A549 (cell line): ENCODE data around the gene POC1A.

Source experiments
- CHD4 ChIP-seq: fragments of 200-600 bp; sonication (generic); IDR thresholded peaks from 2 replicates; pipeline ENCODE4 v1.6.1; 2016; ENCODE audit warnings: antibody characterized with exemption, mild to moderate bottlenecking, borderline replicate concordance
- EHF ChIP-seq: fragments of 250-450 bp; sonication (Bioruptor Pico); IDR thresholded peaks from 2 replicates; pipeline ENCODE4 v1.5.0; 2020; ENCODE audit warnings: mild to moderate bottlenecking
- ESRRA ChIP-seq: fragments of 150-350 bp; IDR thresholded peaks from 2 replicates; pipeline ENCODE4 v1.6.1; 2014; ENCODE audit warnings: mild to moderate bottlenecking, low read length, borderline replicate concordance
- HDAC2 ChIP-seq: fragments of 200-600 bp; sonication (generic); IDR thresholded peaks from 2 replicates; pipeline ENCODE4 v1.6.1; 2016
- JUNB ChIP-seq: fragments of >200 bp; sonication (Bioruptor Twin); formaldehyde crosslinking; IDR thresholded peaks from 2 replicates; pipeline ENCODE4 v1.6.1; 2016
- POLR2A ChIP-seq: IDR thresholded peaks from 2 replicates; pipeline ENCODE4 v1.6.1; 2012; ENCODE audit warnings: mild to moderate bottlenecking, low read length
- ZFP36 ChIP-seq: fragments of 450-650 bp; IDR thresholded peaks from 2 replicates; pipeline ENCODE4 v1.6.1; 2014; ENCODE audit warnings: borderline replicate concordance; ENCODE audit not compliant: partially characterized antibody
- TF ChIP-seq, protein P1 (sequence below): fragments of >200 bp; sonication (Bioruptor Twin); formaldehyde crosslinking; IDR thresholded peaks from 3 replicates; pipeline ENCODE4 v1.5.1; 2016
- TF ChIP-seq, protein P2 (sequence below): IDR thresholded peaks from 2 replicates; pipeline ENCODE4 v1.6.1; 2012
- TF ChIP-seq, protein P3 (sequence below): fragments of 200-600 bp; sonication (generic); IDR thresholded peaks from 2 replicates; pipeline ENCODE4 v1.6.1; 2016; ENCODE audit warnings: antibody characterized with exemption, mild to moderate bottlenecking, moderate library complexity
- TF ChIP-seq, protein P4 (sequence below): fragments of 150-350 bp; IDR thresholded peaks from 2 replicates; pipeline ENCODE4 v1.6.1; 2014; ENCODE audit warnings: low read depth, mild to moderate bottlenecking, low read length

DNA sequence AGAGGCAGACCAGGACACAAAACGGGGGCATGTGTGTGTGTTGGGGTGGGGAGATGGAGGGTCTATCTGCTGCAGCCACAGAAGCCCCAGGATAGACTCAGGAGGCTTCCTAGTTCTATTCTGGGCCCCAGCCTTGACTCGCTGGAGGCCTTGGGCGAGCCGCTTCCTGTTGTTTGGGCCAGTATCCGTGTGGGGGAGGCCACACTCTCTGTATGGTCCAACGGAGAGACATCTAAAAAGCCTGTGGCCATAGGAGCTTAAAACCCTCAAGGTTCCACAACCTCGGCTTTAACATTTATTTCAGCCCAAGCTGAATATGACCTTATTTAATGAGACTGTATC, 32.8 kb downstream of the POC1A start:
- TF ChIP-seq POLR2A (no peak), JUNB (no peak), ZFP36 (no peak), CHD4 (no peak), EHF (CRISPR knock-in tag) (no peak), HDAC2 (no peak), ESRRA (no peak)
- TF ChIP-seq, protein P1, sequence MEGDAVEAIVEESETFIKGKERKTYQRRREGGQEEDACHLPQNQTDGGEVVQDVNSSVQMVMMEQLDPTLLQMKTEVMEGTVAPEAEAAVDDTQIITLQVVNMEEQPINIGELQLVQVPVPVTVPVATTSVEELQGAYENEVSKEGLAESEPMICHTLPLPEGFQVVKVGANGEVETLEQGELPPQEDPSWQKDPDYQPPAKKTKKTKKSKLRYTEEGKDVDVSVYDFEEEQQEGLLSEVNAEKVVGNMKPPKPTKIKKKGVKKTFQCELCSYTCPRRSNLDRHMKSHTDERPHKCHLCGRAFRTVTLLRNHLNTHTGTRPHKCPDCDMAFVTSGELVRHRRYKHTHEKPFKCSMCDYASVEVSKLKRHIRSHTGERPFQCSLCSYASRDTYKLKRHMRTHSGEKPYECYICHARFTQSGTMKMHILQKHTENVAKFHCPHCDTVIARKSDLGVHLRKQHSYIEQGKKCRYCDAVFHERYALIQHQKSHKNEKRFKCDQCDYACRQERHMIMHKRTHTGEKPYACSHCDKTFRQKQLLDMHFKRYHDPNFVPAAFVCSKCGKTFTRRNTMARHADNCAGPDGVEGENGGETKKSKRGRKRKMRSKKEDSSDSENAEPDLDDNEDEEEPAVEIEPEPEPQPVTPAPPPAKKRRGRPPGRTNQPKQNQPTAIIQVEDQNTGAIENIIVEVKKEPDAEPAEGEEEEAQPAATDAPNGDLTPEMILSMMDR, result no peak
- TF ChIP-seq, protein P2, sequence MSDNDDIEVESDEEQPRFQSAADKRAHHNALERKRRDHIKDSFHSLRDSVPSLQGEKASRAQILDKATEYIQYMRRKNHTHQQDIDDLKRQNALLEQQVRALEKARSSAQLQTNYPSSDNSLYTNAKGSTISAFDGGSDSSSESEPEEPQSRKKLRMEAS, result no peak
- TF ChIP-seq, protein P3, sequence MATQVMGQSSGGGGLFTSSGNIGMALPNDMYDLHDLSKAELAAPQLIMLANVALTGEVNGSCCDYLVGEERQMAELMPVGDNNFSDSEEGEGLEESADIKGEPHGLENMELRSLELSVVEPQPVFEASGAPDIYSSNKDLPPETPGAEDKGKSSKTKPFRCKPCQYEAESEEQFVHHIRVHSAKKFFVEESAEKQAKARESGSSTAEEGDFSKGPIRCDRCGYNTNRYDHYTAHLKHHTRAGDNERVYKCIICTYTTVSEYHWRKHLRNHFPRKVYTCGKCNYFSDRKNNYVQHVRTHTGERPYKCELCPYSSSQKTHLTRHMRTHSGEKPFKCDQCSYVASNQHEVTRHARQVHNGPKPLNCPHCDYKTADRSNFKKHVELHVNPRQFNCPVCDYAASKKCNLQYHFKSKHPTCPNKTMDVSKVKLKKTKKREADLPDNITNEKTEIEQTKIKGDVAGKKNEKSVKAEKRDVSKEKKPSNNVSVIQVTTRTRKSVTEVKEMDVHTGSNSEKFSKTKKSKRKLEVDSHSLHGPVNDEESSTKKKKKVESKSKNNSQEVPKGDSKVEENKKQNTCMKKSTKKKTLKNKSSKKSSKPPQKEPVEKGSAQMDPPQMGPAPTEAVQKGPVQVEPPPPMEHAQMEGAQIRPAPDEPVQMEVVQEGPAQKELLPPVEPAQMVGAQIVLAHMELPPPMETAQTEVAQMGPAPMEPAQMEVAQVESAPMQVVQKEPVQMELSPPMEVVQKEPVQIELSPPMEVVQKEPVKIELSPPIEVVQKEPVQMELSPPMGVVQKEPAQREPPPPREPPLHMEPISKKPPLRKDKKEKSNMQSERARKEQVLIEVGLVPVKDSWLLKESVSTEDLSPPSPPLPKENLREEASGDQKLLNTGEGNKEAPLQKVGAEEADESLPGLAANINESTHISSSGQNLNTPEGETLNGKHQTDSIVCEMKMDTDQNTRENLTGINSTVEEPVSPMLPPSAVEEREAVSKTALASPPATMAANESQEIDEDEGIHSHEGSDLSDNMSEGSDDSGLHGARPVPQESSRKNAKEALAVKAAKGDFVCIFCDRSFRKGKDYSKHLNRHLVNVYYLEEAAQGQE, result no peak
- TF ChIP-seq, protein P4, sequence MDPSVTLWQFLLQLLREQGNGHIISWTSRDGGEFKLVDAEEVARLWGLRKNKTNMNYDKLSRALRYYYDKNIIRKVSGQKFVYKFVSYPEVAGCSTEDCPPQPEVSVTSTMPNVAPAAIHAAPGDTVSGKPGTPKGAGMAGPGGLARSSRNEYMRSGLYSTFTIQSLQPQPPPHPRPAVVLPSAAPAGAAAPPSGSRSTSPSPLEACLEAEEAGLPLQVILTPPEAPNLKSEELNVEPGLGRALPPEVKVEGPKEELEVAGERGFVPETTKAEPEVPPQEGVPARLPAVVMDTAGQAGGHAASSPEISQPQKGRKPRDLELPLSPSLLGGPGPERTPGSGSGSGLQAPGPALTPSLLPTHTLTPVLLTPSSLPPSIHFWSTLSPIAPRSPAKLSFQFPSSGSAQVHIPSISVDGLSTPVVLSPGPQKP, result no peak
